ENCODE measurements around the gene C11orf65.
"Not testable (repeated sequence)": the region's sequence is repeated elsewhere in the genome, so short reads cannot be mapped to it uniquely, and the experiment has no call there.

The C11orf65 gene

DNA sequence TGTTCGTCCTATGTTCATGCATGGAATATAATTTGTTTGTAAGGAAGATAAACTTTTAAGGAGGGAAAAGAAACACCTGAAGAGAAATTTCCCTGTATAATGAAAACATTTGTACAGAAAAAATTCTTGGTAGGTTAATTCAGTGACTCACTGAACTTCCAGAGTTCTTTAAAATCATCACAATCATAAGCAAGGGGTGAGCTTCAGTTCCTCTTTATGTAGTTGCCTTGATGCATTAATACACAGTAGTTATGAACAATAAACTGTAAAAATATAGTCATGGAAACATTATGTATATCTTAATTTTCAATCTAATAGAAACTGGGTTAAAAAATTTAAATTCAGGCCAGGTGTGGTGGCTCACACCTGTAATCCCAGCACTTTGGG, 1.1 kb upstream of the C11orf65 start:
- DNase-seq, result no peak

DNA sequence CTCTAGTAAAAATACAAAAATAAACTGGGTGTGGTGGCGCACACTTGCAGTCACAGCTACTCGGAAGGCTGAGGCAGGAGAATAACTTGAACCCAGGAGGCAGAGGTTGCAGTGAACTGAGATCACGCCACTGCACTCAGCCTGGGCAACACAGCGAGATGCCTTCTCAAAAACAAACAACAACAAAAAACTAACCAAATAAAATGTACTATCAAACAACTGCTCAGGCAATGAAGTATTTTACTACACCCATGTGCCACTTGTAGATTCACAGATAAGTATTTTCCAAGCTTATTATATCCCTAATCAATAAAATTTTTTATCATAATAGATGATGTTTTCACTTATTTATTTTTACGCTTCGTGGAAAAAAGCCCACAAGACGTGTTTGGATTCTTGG, 924 bp downstream of the C11orf65 start:
- DNase-seq, result no peak

DNA sequence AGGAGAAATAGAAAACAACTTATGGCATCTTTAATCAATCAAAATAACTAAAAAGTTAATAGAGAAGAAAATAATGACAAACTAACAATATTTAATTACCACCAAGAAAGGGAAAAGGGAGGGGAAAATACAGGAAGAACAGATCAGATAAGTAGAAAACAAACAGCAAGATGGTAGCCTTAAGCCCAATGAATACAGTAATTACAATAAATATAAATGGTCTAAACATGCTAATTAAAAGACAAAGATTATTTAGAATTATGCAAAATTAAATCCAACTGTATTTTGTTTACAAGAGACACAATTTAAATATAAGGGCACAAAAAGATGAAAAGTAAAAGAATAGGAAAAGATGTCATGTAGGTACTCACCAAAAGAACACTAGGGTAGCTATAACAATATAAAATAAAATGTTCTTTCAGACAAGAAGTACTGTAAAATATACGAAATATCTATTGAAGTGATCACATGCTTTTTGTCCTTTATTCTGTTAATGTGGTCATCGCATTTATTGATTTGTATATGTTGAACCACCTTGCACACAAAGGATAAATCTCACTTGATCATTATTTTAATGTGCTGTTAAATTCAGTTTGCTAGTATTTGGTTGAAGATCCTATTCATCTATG, 14.0 kb downstream of the C11orf65 start:
- DNase-seq, result no peak

DNA sequence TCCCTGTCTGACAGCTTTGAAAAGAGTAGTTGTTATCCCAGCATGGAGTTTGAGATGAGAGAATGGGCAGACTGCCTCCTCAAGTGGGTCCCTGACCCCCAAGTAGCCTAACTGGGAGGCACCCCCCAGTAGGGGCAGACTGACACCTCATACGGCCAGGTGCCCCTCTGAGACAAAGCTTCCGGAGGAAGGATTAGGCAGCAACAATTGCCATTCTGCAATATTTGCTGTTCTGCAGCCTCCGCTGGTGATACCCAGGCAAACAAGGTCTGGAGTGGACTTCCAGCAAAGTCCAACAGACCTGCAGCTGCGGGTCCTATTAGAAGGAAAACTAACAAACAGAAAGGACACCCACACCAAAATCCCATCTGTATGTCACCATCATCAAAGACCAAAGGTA, 25.9 kb downstream of the C11orf65 start:
- not testable (repeated sequence) for DNase-seq

DNA sequence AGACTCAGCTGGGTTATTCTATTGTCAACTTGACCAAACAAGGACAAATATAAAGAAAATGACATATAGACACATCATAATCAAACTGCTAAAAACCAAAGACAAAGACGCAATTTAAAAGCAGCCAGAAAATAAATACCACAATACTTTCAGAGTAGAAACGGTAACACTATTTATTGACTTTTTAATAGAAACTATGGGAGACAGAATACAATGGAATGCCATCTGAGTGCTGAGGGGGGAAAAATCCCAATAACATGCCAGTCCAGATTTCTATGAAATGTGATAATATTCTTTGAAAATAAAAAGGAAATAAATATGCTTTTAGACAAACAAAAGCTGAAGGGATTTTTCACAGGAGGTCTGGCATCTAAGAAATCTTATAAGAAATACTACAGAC, 30.7 kb downstream of the C11orf65 start:
- no peak for DNase-seq

DNA sequence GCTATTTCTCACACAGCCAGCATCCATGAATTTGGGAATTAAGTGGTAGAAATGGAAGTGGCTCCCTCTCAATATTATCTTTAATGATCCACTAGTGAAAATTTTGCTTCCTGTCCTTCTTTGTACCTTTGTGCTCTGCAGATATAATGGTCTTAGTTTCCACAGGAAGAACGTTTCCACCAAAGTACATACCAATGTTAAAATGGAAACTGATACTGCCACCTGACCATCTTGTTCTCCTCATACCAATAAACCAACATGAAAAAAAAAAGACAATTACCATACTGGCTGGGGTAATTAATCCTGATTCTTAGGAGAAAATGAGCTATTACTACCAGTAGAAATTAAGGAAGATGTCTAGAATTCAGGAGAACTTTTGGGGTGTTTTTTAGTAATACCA, 32.3 kb downstream of the C11orf65 start:
- DNase-seq, result no peak

DNA sequence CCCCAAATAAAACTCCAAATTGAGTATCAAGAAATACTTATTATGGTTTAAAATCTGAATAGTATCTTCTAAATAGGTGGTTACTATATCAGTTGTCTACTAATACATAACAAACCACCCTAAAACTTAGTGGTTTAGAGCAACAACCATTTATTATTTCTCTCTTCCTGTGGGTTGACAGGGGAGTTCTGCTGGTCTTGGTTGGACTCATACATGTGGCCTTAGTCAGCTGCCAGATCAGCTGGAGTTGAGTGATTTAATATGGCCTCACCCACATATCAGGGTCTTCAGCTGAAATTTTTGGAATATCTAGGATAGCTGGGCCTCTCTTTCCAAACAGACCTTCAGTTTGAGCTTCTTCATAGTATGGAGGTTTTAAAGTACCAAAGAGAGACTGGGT, 34.5 kb downstream of the C11orf65 start:
- DNase-seq, result no peak

DNA sequence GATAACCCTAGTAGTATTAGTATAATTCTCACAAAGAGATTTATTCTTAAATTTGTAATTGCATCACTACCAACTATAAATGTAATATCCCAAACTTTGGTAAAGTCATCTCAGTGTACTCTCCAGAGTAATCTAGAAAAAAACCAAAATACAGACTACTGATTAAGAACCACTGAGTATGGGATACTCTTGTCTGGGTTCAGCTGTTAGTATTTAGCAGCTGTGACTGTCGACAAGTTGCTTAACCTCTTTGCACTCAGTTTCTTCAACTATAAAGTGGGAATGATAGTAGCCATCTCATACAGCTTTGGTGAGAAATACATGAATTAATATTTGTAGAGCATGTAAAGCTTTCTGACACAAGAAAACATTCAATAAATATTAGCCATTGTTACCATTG, 35.3 kb downstream of the C11orf65 start:
- no peak for DNase-seq

DNA sequence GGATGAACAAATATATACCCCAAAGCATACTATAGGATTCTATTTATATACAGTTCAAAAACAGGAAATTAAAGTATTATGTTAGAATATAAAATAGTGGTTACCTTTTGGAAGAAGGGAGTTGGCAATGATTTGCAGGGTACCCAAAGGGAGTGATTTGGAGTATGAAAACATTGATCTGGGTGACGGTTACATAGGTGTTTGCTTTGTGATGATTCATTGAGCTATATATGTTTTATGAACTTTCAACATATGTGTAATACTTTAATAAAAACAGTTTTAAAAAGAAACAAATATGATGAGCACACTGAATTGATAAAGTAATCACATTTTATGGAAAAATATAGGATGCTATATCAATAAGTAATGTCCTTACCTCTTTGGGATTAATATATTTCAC, 36.0 kb downstream of the C11orf65 start:
- no peak for DNase-seq

DNA sequence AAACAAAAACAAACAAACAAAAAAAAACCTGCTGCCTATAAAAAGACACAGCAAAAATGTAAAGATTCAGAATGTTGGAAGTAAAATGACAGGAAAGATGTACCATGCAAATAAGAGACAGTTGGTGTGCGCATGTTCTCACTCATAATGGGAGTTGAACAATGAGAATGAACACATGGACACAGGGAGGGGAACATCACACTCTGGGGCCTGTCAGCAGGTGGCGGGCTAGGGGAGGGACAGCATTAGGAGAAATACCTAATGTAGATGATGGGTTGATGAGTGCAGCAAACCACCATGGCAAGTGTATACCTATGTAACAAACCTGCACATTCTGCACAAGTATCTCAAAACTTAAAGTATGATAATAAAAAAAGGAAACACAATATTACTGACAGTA, 49.8 kb downstream of the C11orf65 start:
- DNase-seq, result peak; percentile 24 to 34

DNA sequence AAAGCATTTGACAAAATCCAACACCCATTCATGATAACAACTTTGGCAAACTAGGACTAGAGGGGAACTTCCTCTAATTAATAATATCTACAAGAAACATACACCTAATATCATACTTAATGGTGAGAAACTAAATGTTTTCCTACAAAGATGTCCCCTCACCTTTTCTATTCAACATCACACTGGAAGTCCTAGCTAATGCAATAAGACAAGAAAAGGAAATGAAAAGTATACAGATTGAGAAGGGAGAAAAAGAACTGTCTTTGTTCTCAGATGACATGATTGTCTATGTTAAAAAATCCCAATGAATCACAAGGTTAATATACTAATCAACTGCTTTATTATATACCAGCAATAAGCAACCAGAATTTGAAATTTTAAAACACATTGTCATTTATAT, 52.4 kb downstream of the C11orf65 start:
- DNase-seq, result no peak

DNA sequence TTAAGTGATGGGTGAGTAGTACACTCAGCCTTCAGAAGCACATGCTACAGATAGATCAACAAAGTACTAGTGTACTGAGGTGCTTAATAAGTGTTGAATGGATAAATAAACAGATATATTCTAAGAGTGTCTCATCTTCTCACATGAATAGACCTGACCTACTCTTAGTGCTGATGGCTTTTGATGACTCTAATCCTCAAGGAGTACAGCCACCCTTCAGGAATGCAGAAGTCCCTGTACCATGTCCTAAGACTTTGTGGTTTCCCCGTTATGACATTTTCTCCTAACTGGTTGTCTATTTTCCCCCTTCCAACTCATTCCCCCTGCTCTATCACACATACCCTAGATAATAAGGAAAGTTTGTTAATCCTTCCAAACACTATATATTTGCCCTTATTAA, 61.6 kb downstream of the C11orf65 start:
- DNase-seq, result no peak

DNA sequence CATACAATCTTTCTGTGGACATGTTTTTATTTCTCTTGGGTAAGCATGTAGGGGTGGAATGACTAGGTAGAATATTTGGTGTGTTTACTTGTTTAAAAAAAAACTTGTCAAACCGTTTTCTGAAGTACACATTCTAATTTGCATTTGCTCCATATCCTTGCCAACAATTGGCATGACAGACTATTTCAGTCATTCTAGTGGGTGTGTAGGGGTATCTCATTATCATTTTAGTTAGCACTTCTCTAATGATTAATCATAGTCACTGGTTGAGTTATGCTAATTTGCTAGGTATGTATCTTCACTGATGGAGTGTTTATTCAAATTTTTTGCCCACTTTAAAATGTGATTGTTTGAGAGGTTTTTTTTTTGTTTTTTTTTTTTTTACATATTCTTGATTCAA, 64.3 kb downstream of the C11orf65 start:
- DNase-seq, result no peak

DNA sequence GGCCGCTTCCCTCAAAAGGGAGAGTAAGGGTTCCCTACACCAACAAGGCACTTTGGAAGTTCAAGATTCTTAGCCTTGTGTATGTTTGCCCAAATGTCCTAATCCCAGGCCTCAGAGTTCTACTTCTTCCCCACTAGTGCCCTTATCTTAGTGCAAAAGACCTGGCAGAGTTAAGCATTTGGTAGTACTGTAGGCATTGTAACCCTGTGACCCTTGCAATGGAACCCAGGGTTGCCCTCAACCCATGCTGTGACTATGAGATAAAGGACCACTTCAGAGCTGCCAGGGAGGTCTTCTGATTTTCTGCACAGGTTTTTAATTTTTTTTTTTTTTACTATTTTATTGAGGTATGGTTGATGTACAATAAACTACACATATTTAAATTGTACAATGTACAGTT, 65.1 kb downstream of the C11orf65 start:
- no peak for DNase-seq

DNA sequence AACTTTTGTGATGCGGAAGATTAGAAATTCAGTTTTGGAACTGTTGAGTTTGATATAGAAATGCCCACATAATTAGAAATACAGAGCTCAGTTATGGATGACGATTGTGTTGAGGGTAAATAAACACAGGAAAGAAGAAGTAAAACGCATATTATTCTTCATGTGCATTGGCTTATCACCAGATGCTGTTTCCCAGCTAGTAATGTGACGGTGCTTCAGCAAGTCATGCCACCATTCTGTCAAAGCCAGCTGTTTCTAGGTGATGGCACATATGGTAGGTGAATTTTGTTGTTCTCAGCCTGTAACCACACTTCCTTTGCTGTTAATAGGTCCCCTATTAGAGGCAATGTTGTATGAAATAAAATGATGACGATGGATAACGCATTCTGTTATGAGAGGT, 68.9 kb downstream of the C11orf65 start:
- no peak for DNase-seq

DNA sequence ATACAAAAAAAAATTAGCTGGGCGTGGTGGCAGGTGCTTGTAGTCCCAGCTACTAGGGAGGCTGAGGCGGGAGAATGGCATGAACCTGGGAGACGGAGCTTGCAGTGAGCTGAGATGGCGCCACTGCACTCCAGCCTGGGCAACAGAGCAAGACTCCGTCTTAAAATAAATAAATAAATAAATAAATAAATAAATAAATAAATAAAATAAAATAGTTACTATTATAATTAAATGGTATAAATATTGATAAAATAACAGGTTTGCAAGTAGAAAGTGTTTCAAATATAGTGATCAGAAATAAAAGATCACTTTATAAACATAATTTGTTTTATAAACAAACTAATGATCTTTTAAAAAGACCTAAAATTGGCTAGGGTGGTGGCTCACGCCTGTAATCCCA, 70.7 kb downstream of the C11orf65 start:
- DNase-seq, result not testable (repeated sequence)

DNA sequence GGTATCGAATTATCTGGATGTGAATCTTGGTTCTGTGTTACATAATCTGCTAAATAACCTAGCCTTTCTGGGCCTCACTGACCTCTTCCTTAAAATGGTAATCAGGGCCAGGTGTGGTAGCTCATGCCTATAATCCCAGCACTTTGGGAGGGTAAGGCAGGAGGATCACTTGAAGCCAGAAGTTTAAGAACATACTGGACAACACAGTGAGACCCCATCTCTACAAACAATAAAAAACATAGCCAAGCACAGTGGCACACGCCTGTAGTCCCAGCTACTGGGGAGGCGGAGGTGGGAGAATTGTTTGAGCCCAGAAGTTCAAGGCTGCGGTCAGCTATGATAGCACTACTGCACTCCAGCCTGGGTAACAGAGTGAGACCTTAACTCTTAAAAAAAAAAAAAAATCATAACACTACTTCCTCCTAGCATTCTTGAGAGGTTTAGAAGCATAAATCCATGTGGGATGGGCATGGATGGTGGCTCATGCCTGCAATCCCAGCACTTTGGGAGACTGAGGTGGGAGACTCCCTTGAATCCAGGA, 72.5 kb downstream of the C11orf65 start:
- no peak for DNase-seq

DNA sequence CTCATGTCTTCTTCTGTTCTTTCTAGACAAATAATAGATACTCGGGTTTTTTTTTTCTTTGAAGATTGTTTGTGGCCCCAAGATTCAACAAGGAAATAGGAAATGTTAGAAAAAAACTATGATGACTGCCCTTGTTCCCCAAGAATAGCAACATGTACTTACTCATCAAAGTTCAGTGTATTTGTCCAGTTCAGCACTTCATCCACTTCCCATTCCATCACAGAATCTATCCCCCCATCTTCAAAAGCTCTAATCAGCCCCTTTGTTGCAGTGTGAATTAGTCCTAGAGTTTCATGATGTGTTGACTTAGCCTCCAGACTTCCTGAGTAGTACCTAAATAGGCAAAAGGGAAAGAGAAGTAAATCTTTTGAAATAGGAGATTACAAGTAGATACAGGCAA, 74.3 kb downstream of the C11orf65 start:
- DNase-seq, result no peak

DNA sequence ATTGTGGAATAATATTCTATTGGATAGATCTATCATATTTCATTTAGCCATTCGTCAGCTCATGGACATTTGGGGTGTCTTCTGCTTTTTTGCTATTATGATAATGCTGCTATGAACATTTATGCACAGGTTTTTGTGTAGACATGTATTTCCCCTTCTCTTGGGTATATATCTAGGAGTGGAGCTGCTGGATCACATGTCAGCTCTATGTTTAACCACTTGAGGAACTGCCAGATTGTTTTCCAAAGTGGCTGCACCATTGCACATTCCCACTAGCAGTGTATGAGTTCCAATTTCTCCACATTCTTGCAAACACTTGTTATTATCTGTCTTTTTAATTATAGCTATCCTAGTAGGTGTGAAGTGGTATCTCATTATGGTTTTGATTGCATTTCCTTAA, 75.0 kb downstream of the C11orf65 start:
- no peak for DNase-seq

DNA sequence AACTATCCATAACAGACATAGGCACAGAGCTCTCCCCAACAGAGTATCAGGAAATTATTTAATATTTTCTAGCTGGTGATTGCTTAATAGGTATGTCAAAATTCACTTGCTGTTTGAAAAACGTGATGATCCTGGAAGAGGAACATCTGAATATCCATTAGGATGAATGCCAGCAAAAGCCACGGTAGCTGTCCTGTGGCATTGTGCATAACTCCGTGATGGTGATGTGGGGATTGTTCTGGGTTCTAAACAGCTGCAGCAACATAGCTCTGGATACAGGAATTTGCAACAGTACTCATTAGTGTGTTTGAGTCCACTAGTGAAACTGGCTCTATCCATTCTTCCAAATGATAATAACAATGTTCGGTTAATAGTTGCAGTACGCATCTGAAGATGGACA, 78.8 kb downstream of the C11orf65 start:
- no peak for DNase-seq

DNA sequence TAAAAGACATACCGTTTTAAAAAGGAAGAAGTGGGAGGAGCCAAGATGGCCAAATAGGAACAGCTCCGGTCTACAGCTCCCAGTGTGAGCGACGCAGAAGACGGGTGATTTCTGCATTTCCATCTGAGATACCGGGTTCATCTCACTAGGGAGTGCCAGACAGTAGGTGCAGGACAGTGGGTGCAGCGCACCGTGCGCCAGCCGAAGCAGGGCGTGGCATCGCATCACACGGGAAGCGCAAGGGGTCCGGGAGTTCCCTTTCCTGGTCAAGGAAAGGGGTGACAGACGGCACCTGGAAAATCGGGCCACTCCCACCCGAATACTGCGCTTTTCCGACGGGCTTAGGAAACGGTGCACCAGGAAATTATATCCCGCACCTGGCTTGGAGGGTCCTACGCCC, 93.8 kb downstream of the C11orf65 start:
- not testable (repeated sequence) for DNase-seq

DNA sequence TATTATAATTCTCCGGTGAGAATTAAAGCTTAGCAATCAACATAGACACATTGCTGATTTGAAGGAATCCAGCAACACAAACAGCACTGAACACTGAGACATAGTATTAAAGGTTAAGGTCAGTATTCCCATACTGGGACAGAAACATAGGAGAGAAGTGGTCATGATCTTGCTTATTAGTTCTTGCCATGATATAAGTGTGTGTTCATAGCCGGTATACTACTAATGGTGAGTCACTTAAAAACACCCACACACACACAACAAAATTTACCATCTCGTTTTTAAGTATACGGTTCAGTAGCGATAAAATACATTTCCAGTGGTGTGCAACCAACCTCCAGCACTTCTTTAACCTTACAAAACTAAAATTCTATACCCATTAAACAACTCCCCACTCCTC, 96.3 kb downstream of the C11orf65 start:
- DNase-seq, result no peak

DNA sequence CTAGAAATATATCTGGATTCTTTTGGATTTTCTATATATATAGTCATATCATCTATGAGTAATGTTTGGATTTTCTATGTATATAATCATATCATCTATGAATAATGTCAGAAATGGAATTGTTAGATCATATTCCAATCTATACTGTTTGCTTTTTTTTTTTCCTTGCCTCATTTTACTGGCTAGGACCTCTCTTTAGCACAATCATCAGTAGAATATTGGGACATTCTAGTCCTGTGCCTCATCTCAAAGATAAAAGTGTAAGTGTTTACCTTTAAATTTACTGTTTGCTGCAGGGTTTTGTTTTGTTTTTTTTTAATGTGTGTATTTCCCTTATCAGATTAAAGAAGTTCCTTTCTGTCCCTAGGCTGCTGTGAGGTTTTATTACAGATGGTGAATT, 97.0 kb downstream of the C11orf65 start:
- no peak for DNase-seq

DNA sequence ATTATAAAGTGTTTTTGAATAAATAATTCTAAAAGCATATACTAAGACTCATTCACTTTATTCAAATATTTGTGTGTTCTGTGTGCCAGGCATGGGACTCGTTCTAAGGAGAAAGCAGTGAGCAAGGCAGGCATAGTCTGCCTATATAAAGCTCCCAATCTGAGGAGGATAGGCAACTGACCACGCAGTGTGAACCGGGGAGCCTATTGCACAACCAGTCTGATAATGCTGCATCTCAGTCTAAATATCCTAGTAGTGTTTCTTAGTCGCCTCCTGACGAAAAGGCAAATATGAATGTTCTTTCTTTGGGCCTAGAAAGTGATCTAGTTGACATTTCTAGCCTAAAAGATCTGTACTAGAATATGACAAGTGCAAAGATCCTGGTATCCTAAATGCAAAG, 98.3 kb downstream of the C11orf65 start:
- DNase-seq, result no peak

DNA sequence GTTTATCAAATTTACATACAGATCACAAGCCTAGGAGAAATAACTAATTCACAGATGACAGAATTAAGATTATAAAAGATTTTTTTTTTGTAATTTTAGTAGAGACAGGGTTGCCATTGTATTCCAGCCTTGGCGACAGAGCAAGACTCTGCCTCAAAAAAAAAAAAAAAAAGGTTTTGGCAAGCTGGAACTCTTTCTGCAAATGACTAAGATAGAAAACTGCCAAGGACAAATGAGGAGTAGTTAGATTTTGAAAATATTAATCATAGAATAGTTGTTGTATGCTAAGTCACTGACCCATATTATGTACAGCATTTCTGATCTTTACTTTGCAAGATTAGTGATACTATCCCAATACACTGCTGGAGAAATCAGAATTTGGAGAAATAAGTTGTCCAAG, 99.2 kb downstream of the C11orf65 start:
- no peak for DNase-seq

DNA sequence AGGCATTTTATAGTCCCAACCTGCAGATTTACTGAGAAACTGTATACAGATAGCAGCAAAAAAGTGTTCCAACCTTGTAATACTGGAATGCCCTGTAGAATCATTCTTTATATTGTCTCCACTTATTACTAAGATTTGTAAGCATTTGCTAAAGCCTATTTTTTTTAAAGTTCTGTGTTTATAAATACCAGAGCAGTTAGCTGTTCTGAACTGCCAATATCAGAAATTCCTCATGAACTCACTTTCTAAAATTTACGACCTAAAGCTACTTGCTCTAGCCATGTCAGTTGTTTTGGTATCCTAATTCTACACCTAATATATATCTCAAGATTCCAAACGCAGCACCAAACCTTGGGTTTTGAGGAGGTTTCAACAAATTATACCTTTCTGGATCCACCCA, 103.2 kb downstream of the C11orf65 start:
- DNase-seq, result no peak
